GM15510 (cell line): ENCODE measurements around the gene IRAK1.

Experiments used
- POLR2A ChIP-seq: IDR thresholded peaks from 3 replicates; pipeline ENCODE4 v1.6.1; 2011; ENCODE audit warnings: borderline replicate concordance; ENCODE audit not compliant: insufficient read length; ENCODE audit errors: extremely low read depth

Gene IRAK1

DNA sequence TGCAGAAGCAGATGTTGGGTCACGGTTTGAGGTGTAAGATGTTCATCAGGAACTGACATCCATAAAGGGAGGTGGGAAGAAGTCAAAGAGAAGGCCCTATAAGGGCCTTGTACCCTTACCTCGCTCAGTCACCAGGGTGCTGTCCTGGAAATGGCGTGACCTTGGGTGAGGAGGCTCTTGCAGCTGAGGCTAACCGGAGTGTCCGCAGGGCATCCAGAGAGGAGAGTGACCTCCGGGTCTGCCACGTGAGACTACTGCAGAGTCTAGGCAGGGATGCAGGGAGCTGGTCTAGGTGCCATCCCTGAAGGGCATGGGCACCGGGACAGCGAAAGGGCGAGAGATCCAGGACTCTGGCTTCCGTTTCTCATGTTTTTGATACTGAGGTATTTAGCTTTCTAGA lies 28.7 kb upstream of the IRAK1 start:
- TF ChIP-seq POLR2A: no peak

DNA sequence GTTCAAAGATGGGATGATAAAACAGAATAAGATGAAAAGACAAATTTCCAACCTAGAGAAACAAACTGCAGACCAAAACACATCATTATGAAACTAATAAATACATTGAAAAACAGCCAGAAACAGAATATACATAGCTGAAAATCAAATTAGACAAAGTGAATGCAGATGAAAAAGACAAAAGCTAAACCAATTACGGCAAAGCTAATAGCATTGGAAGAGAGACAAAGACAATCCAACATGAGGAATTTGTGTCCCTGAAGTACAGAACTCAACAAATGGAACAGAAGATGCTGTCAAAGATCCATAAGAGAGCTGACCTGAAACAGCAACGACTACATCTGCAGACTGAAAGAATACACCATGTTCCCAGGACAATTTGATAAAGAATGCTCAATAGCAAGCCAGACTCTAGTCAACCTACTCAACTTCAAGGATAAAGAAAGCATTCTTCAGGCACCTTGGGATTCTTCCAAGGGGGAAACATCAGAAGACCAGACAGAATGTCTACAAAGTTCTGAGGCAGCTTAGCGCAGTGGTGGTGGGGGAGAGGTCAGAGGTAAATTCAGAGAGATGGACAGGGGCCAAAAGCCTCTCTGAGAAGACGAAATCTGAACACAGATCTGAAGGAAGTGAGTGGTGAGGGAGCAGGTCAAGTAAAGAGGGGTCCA lies 27.4 kb upstream of the IRAK1 start:
- TF ChIP-seq POLR2A: no peak

DNA sequence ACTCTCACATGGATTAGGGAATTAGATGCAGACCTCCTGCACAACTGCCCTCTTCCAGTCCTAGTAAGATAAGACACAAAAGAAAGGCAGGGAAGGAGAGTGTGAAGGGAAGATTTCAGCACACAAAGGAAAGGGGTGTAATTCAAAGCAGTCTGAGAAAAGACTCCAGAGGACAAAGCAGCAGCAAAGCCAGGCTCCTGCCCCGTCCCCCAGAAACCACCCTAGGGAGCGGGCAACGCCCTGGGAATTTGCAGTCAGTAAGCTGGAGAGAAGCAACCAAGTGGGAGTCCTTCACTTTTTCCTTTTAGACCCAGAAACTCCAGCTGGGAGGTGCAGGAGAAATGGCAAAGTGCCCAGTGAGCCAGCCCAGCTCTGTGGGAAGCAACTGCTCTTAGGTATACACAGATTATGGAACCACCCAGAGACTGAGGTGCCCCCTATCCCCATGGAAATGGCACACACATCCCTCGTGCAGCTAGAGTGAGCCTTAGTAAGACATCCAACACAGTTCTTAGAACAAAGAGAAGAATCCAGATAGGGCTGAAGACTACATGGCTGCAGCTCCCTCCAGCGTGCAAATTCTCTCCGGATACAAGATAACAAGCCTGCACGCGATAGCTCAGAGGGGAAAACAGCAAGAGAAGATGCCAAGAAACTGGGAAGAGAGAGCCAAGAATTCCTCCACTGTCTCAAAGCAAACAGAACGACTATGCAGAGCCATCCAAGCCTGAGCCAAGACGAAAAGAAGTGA lies 26.5 kb upstream of the IRAK1 start:
- no peak for TF ChIP-seq POLR2A

DNA sequence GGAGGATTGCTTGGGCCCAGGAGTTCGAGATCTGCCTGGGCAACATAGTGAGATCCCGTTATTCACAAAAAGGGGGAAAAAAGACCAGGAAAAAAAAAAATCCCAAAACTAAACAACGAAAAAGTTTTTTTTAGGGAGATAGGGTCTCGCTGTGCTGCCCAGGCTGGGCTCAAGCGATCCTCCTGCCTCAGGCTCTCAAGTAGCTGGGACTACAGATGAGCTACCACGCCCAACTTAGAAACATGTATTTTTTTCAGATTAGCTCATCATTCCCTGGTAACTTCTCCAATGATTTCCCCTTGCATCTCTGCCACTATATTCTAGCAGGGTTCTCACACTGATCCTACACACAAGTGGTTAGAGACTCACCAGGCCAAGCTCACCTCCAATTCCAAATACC lies 24.4 kb upstream of the IRAK1 start:
- TF ChIP-seq POLR2A: no peak

DNA sequence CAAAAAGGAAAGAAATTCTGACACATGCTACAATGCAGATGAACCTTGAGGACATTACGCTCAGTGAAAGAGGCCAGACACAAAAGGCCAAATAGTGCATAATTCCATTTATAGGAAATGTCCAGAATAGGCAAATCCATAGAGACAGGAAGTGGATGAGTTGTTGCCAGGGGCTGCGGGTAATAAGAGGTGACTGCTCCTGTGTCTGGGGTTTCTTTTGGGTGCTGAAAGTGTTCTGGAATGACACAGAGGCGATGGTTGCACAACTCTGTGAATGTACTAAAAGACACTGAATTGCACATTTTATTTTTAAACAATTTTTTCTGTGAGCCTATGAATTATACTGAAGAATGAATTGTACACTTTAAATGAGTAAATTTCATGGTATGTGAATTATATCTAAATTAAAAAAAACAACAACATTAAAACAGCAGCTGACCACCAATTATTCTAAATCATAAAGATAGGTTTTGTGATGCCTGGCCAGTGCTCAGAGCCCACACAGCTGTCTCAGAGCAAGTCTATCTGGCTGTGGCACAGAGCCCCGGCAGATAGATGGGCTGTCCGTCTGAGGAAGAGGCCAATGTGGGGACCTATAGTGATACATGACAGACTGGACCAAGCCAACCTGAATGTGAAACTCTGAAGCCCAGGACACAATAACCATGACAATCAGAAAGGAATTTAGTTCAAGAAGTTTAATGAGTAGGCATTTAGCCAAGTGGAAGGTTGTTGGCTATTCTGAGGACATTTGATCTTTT lies 23.5 kb upstream of the IRAK1 start:
- no peak for TF ChIP-seq POLR2A

DNA sequence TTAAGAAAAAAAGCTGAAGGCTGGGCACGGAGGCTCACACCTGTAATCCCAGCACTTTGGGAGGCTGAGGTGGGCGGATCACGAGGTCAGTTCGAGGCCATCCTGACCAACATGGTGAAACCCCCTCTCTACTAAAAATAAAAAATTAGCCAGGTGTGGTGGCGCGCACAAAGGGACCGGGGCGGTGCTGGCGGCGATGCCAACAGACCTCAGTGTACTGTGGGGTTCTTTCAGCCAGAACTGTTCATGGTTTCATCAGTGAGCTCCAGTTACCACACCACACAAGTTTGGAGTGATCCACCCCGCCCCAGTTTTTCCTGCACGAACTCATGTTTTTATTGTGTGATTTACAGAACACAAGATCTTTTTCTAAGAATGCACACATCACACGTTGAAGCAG lies 21.2 kb upstream of the IRAK1 start:
- TF ChIP-seq POLR2A: no peak

DNA sequence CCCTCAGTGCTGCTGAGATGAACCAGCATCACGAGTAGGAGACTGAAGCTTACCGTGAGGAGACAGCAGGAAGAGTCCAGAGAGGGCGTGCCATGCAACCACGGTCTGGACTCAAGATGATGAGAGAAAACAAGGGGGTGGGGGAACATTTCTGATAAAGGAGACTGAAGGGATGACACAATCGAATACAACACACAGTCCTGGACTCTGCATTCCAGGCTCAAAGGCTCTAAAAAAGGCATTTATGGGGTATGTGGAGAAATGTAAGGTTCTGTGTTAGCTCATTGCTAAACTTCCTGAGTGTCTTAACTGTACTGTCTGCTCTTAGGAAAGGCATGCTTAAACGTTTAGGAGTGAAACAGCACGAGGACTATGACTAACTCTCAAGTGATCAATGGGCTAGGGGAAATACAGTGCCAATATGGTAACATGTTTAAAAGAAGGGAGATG lies 20.6 kb upstream of the IRAK1 start:
- no peak for TF ChIP-seq POLR2A

DNA sequence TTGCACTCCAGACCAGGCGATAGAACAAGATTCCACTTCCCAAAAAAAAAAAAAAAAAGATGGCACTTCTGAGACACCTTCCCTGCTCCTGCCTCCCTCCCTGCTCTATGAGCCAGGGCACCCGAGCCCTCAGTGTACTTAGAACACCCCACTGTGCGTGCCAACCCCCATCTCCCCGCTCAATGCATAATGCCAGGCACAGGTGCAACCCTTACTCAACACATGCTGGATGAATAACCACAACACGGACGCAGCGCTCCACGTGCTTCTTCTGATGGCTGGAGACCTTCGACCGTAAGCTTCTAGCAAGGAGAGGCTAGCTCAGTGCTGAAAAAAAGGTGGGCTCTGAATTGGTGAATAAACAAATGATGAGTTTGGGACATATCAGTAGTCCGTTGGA lies 19.9 kb upstream of the IRAK1 start:
- no peak for TF ChIP-seq POLR2A

DNA sequence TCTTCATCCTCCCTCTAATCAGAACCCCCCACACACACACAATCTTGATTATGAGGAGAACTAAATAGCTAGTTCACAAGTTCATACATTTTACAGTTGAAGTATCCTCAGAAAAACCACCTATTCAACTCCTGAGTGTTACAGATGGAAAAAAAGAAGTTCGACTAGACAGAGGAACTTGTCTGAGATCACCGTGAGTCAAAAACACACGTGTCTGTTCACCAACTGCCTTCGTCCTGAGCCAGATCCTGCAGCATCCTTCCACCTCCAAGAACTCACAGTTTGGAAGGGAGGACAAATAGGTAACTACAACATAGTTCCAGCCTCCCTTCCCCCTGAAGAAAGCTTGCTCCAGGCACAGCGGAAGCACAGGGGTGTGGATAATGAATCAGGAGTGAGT lies 19.0 kb upstream of the IRAK1 start:
- TF ChIP-seq POLR2A: no peak

DNA sequence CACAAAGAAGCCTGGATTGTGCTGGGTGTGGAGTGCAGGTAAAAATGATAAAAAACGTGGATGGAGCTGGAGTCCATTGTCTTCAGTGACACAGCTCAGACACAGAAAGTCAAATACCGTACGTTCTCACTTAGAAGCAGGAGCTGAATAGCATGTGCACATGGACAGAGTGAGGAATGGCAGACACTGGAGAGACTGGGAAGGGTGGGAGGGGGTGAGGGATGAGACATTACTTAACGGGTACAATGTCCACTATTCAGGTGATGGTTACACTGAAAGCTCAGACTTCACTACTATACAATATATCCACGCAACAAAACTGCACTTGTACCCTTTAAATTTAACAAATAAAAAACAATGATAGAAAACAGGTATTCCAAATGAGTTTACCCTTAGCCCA lies 18.1 kb upstream of the IRAK1 start:
- no peak for TF ChIP-seq POLR2A

DNA sequence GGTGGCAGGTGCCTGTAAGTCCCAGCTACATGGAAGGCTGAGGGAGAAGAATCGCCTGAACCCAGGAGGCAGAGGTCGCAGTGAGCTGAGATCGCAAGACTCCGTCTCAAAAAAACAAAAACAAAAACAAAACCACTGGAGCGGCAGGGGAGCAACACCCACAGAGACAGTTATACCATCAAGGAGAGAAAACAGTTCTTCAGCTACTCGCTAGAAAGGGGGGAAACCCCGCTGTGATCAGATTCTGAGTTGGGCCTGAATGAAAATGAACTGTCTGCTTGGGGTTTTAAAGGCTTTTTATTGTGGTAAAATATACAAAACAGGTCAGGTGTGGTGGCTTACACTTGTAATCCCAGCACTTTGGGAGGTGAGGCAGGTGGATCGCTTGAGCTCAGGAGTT lies 16.8 kb upstream of the IRAK1 start:
- TF ChIP-seq POLR2A: no peak

DNA sequence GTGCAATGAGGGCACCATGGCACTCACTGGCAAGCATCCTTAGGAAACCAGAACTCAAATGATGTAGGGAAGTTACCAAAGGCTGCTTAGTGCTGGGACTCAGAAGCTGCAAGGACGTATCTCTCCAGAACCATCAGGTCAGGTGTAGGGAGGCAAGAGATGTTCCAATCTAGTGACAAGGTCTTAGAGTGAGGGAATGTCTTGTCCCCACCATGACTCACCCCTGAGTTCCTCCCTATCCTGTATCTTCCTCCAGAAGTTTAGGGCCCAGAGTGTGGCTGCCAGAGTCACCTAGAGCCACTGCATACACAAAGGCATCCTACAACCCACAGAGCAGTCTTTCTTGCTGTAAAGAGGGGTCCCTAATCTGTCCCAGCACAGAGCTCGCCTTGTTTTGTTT lies 14.1 kb upstream of the IRAK1 start:
- no peak for TF ChIP-seq POLR2A

DNA sequence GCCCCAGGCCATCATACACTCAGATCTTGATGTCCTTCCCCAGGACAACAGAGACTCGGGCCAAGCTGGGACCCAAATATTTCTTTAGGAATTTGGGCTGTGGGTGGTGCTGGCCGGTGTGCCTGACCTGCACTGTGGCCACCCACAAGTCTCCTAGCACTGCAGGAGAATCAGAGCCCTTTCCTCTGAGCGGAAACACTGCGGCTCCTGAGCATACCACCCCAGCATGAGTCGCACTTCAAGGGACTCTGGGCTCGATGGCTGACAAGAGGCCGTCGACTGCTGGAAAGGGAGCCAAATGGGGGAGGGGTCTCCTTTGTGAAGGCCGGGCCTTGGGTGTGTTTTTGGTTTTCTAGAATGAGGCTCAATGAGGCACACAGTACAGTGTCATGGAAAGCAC lies 13.0 kb upstream of the IRAK1 start:
- no peak for TF ChIP-seq POLR2A

DNA sequence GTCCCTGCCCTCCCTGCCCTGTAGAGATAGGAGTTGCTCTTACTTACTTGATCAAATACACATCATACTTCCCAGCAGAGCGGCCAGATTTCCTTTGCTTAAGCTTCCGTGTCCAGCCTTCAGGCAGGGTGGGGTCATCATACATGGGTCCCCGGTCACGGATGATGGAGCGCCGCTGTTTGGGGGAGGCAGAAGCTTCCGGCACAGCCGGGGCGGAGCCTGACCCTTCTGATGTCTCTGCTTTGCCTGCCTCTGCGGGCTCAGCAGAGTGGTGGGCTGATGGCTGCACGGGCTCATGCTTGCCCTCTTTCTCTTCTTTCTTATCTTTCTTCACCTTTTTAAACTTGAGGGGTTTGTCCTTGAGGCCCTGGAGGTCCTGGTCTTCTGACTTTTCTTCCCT lies 12.5 kb upstream of the IRAK1 start:
- TF ChIP-seq POLR2A: no peak

DNA sequence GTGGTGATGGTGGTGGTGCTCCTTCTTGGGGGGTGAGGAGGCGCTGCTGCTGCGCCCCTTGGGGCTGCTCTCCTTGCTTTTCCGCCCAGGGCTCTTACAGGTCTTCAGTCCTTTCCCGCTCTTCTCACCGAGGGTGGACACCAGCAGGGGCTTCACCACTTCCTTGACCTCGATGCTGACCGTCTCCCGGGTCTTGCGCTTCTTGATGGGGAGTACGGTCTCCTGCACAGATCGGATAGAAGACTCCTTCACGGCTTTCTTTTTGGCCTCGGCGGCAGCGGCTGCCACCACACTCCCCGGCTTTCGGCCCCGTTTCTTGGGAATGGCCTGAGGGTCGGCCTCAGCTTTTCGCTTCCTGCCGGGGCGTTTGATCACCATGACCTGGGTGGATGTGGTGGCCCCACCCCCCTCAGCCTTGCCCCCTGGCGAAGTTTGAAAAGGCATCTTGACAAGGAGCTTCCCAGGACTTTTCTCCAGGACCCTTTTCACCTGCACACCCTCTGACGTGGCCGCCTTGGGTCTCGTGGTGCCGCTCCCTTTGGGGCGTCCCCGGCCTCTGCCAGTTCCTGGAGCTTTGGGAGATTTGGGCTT lies 11.1 kb upstream of the IRAK1 start:
- no peak for TF ChIP-seq POLR2A

DNA sequence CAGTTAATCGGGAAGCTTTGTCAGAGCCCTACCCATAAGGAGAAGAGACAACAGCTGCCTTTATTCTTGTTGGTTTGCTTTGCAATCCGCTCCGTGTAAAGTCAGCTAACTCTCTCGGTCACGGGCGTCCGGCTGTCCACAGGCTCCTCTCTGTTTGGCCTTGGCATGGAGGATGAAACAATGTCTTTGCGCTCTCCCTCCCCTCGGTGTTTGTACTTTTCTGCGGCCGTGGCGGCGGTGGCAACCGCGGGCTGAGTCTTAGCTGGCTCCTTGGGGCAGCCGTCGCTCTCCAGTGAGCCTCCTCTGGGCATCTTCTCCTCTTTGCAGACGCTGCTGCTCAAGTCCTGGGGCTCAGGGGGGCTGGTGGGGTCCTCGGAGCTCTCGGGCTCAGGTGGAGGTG lies 10.6 kb upstream of the IRAK1 start:
- TF ChIP-seq POLR2A: no peak

DNA sequence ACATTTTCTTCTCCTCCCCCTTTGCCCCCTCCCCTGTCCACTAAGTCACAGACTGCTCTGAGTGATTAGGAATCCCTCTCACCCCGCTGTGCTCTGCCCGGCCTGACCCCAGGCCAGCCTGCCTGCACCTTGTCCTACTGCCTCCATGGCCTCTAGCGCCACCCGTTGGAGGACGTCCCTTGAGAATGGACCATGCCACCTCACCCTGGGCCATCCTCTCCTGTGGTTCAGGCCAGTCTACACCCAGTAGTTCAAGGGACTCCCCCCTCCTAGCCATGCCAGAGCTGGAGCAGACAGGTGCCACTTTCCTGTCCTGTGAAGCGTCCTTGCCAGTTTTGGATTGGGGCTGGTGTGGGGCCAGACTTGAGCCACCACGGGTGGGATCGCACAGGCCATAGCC lies 9.7 kb upstream of the IRAK1 start:
- TF ChIP-seq POLR2A: no peak
